Measurements from ENCODE around the gene SLC25A1. TPM values are rescaled to one million over a fixed set of nuclear protein-coding genes. Genes with fewer than 3 reads are reported as not detected.

Gene SLC25A1
- polyA plus RNA-seq, 1 donor from 2014 or later: 81.4 TPM

DNA sequence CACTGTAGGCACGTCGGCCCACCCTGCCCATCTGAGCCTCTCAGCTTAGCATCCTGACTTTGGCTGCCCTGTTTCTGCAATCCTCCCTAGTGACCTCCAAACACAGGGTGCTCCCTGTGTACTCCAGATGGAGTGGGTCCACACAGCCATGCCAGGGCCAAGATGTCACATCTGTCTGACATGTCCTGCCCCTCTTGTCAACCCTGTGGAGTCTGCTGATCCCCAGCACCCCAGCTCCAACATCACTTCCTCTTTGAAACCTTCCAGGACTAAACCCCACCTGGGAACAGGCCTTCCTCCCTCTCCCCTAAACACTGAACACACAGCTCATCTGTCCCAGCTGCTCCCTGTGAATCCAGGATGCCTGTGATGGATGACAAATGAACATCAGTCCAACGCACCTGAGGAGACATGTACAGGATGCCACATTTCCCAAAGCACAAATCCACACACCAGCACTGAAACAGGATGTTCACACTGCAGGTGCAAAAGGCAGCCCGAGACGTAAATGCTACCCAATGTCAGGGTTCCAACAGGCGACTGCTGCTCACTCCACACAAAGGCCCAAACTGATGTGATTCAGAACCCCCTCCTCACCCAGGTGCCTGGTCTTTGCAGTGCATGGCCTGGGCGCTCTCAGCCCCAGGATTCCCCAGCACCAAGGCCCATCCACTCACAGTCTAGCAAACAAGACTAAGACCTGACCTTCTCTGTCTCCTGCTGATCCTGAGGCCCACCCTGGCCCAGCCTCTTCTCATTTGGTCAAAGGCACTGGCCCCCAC is 49.4 kb downstream of the SLC25A1 start:
- H3K27ac ChIP-seq (ENCODE audit: low read length): no peak overlapping the region
- no peaks in the 10 kb centered on the region for H3K9me3 ChIP-seq (ENCODE audit: low read length)
- TF ChIP-seq TAF1 (IDR thresholded peaks at IDR 0.05; ENCODE audit: low read depth) (no peak), EZH2 (IDR thresholded peaks at IDR 0.05; ENCODE audit: borderline replicate concordance, insufficient read depth, low read length, poor library complexity, severe bottlenecking) (no peak), MXI1 (conservative IDR thresholded peaks at IDR 0.05; ENCODE audit: poor library complexity, severe bottlenecking) (no peak), EP300 (conservative IDR thresholded peaks at IDR 0.05; ENCODE audit: poor library complexity, severe bottlenecking) (no peak), POLR2AphosphoS5 (IDR thresholded peaks at IDR 0.05) (no peak), RAD21 (conservative IDR thresholded peaks at IDR 0.05) (no peak), SMC3 (conservative IDR thresholded peaks at IDR 0.05; ENCODE audit: poor library complexity) (no peak)
- TF ChIP-seq, protein P1, sequence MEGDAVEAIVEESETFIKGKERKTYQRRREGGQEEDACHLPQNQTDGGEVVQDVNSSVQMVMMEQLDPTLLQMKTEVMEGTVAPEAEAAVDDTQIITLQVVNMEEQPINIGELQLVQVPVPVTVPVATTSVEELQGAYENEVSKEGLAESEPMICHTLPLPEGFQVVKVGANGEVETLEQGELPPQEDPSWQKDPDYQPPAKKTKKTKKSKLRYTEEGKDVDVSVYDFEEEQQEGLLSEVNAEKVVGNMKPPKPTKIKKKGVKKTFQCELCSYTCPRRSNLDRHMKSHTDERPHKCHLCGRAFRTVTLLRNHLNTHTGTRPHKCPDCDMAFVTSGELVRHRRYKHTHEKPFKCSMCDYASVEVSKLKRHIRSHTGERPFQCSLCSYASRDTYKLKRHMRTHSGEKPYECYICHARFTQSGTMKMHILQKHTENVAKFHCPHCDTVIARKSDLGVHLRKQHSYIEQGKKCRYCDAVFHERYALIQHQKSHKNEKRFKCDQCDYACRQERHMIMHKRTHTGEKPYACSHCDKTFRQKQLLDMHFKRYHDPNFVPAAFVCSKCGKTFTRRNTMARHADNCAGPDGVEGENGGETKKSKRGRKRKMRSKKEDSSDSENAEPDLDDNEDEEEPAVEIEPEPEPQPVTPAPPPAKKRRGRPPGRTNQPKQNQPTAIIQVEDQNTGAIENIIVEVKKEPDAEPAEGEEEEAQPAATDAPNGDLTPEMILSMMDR (IDR thresholded peaks at IDR 0.05; ENCODE audit: poor library complexity, severe bottlenecking): no peak
- TF ChIP-seq, protein P2, sequence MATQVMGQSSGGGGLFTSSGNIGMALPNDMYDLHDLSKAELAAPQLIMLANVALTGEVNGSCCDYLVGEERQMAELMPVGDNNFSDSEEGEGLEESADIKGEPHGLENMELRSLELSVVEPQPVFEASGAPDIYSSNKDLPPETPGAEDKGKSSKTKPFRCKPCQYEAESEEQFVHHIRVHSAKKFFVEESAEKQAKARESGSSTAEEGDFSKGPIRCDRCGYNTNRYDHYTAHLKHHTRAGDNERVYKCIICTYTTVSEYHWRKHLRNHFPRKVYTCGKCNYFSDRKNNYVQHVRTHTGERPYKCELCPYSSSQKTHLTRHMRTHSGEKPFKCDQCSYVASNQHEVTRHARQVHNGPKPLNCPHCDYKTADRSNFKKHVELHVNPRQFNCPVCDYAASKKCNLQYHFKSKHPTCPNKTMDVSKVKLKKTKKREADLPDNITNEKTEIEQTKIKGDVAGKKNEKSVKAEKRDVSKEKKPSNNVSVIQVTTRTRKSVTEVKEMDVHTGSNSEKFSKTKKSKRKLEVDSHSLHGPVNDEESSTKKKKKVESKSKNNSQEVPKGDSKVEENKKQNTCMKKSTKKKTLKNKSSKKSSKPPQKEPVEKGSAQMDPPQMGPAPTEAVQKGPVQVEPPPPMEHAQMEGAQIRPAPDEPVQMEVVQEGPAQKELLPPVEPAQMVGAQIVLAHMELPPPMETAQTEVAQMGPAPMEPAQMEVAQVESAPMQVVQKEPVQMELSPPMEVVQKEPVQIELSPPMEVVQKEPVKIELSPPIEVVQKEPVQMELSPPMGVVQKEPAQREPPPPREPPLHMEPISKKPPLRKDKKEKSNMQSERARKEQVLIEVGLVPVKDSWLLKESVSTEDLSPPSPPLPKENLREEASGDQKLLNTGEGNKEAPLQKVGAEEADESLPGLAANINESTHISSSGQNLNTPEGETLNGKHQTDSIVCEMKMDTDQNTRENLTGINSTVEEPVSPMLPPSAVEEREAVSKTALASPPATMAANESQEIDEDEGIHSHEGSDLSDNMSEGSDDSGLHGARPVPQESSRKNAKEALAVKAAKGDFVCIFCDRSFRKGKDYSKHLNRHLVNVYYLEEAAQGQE (IDR thresholded peaks at IDR 0.05; ENCODE audit: borderline replicate concordance): no peak
- H3K9me2 ChIP-seq (ENCODE audit: insufficient read depth, low read length): no peaks in the 10 kb centered on the region
- no peak overlapping the region for H3K4me3 ChIP-seq (ENCODE audit: low read length)
- no peaks in the 10 kb centered on the region for H3K79me2 ChIP-seq (replicated peaks; ENCODE audit: insufficient read depth, low read length)
- H2AFZ ChIP-seq (ENCODE audit: low read depth, low read length): no peak overlapping the region
- no peaks in the 10 kb centered on the region for H3F3A ChIP-seq (ENCODE audit: insufficient read depth, low read length, poor library complexity, severe bottlenecking)
- H3K27me3 ChIP-seq (ENCODE audit: insufficient read depth, low read depth, low read length): no peaks in the 10 kb centered on the region
- no peak overlapping the region for H3K4me2 ChIP-seq (ENCODE audit: low read length)
- H4K20me1 ChIP-seq (ENCODE audit: insufficient read depth): no peaks in the 10 kb centered on the region
- H3K9ac ChIP-seq (ENCODE audit: low read length): no peak overlapping the region
- no peaks in the 10 kb centered on the region for H3K36me3 ChIP-seq (ENCODE audit: insufficient read depth, low read length)

DNA sequence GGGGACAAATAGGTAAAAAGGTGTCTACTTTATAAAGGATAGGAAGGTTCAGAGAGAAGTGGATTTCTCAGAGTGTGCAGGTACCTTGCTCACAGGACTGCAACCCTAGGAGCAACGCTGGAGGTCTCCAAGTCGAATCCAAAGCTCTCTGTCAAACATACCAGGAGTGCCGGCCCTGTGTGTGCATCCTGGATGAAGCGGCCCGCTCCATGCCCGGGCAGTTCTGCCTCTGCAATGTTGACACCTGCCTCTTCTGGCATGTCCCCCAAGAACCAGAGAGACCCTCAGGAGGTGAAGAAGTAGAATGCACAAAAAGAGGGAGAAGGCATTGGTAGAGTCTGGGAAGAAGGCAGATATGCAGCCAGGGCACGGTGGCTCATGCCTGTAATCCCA is 50.5 kb downstream of the SLC25A1 start:
- Histone ChIP-seq H3K4me2 (ENCODE audit: low read length) (no peak overlapping the region), H3K9me3 (ENCODE audit: low read length) (no peaks in the 10 kb centered on the region), H3K9ac (ENCODE audit: low read length) (no peak overlapping the region), H3K27me3 (ENCODE audit: insufficient read depth, low read depth, low read length) (no peaks in the 10 kb centered on the region), H3K79me2 (replicated peaks; ENCODE audit: insufficient read depth, low read length) (no peaks in the 10 kb centered on the region), H4K20me1 (ENCODE audit: insufficient read depth) (no peaks in the 10 kb centered on the region), H2AFZ (ENCODE audit: low read depth, low read length) (no peak overlapping the region), H3F3A (ENCODE audit: insufficient read depth, low read length, poor library complexity, severe bottlenecking) (no peaks in the 10 kb centered on the region), H3K36me3 (ENCODE audit: insufficient read depth, low read length) (no peaks in the 10 kb centered on the region), H3K4me3 (ENCODE audit: low read length) (no peak overlapping the region), H3K9me2 (ENCODE audit: insufficient read depth, low read length) (no peaks in the 10 kb centered on the region), H3K27ac (ENCODE audit: low read length) (no peak overlapping the region)
- TF ChIP-seq MXI1 (conservative IDR thresholded peaks at IDR 0.05; ENCODE audit: poor library complexity, severe bottlenecking) (no peak), SMC3 (conservative IDR thresholded peaks at IDR 0.05; ENCODE audit: poor library complexity) (no peak)

Measured in neural cell (in vitro differentiated cells).